DMS53 treated with DMSO at 0.1 percent for 48 hours (cell line): Measurements from ENCODE around the gene CHST3.
"Not testable (repeated sequence)": the region's sequence is repeated elsewhere in the genome, so short reads cannot be mapped to it uniquely, and the experiment has no call there.

Experiments used
- DNase-seq: peaks from one replicate; lab custom pipeline; 2025; ENCODE audit not compliant: unreplicated experiment; lab: John Stamatoyannopoulos, UW

The CHST3 gene

DNA sequence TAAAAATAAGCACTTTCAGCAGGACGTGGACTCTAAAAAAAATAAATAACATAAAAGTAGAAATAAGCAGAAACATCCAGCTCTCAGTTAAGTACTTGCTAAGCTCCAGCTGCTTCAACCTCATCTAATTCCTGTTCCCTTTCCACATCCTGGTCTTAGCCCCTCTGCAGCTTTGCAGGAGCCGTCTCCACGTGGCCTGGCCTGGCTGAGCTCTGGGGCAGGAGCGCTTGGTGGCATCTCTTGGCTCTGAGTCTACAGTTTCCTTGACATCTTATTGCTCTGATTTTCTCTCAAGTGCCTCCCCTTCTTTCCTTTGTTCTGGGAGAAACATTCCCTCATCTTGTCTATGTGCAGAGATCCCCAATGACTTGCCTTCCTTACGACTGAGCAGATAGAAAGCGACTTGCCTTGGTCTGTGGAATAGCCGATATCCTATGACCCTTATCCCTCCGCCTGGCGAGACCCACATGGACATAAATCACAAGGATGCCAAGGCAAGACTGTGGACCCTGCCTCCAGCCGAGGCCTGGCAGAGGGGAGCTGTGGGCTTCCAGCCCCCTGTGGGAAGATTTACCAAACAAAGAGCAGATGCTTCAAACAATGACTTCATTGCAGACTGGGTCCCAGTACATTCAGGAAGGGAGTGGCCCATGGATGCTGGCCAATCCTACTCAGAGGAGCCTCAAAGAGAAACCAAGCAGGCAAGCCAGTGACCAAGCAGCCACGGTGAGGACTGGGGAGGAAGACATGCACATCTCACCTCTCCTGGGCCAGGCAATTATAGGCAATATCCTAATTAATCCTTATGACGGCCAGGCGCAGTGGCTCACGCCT lies 62.3 kb downstream of the CHST3 start:
- DNase-seq, result no peak

DNA sequence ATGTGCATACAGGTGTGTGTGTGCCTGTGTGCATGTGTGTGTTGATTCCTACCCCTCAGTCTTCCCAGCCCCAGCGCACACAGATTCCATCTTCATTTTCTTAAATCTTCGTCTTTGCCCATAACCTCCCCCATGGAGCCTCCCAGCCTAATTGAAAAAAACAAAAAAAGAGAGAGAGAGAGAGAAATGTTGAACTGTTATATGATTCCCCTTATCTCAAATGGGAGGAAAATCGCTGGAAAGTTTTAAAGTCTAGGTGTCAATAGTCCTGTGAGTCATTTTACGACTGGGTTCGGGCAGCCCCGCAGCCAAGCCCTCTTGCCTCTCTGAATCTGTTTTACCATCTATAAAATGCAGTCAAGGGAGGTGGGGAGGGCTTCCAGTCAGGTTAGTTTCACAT lies 63.3 kb downstream of the CHST3 start:
- DNase-seq, result no peak

GRCh38 chr10:72029414-72029813 lies 65.2 kb downstream of the CHST3 start:
- no peak for DNase-seq

GRCh38 chr10:72030762-72031543 lies 66.8 kb downstream of the CHST3 start:
- DNase-seq, result no peak

- no peak for DNase-seq
Observed at GRCh38 chr10:72031706-72032105, 67.5 kb downstream of the CHST3 start.

- not testable (repeated sequence) for DNase-seq
Observed at GRCh38 chr10:72032409-72033162, 68.4 kb downstream of the CHST3 start.

DNA sequence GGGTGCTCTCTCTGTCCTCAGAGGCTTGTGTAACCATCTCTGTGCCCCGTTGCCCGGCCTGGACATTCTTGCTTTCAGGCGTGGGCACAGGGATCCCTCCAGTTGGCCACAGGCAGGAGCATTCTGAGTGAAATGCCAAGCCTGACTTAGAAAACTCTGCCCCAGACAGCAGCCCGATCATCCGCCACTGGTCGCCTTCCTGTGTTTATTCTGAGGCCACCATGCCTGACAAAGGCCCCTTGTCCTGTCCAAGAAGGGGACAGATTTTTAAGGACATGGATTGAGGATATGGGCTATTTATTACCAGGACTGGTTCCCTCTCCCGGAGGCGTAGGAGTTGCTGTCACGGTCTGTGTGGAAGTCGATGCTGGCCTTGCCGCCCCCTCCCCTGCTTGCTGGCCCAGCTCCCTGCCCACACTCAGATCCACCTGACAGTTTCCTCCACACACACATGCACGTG lies 69.9 kb downstream of the CHST3 start:
- no peak for DNase-seq

DNA sequence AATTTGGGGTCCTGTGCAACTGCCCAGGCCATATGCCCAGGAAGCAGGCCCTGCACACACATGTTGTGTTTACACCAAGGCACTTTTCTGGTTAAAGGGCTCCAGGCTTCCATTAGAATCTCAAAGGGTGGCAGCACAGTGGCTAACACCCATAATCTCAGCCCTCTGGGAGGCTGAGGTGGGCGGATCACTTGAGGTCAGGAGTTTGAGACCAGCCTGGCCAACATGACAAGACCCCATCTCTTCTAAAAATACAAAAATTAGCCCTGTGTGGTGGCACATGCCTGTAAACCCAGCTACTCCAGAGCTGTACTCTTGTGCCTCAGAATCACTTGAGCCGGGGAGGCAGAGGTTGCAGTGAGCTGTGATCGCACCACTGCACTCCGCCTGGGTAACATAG lies 70.6 kb downstream of the CHST3 start:
- no peak for DNase-seq

GRCh38 chr10:72035252-72035887 lies 71.2 kb downstream of the CHST3 start:
- no peak for DNase-seq

- no peak for DNase-seq
Observed at GRCh38 chr10:72037266-72037665, 73.1 kb downstream of the CHST3 start.

GRCh38 chr10:72037811-72038210 lies 73.6 kb downstream of the CHST3 start:
- DNase-seq, result no peak

DNA sequence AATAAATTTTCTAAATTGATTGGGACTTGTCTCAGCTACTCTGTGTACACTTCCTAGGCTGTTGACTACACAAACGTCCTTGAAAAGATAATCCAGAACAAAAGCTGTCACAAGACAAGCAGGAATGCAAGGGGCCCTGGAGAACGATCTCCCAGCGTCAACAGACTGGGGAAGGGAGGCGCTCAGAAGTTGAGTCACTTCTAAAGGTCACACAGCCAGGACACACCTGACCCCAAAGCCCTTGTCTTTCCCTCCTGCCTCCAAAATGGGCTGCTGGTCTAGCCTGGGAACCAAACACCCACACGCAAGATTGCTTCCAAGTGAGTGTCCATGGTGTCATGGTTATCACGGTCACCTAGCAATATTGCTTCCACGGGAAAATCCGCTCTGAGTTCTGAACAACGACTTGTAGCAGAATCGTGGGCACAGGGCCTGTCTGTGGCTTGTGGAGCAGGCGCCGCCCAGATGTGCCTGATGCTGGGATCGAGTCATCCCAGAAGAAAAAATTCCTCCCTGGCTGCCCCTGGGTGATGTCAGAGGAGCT lies 74.3 kb downstream of the CHST3 start:
- no peak for DNase-seq

DNA sequence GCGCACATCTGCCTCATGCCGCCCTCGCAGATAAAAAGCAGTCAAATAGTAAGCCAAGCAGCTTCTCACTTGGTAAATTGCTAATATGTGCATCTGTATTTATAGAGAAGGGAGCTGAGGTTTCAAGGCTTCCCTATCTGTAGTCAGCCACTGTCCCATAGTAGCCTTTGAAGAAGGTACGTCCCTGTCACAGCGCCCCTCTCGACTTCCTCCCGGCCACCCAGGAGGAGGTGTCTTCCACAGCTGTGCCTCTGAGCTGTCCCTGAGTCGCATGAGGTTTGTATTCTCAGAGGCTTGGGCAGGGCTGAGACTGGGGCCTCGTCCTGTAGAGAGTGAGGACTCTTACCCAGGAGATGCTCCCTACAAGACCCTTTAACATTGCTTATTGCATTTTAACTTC lies 75.2 kb downstream of the CHST3 start:
- no peak for DNase-seq

GRCh38 chr10:72041491-72041890 lies 77.3 kb downstream of the CHST3 start:
- no peak for DNase-seq

DNA sequence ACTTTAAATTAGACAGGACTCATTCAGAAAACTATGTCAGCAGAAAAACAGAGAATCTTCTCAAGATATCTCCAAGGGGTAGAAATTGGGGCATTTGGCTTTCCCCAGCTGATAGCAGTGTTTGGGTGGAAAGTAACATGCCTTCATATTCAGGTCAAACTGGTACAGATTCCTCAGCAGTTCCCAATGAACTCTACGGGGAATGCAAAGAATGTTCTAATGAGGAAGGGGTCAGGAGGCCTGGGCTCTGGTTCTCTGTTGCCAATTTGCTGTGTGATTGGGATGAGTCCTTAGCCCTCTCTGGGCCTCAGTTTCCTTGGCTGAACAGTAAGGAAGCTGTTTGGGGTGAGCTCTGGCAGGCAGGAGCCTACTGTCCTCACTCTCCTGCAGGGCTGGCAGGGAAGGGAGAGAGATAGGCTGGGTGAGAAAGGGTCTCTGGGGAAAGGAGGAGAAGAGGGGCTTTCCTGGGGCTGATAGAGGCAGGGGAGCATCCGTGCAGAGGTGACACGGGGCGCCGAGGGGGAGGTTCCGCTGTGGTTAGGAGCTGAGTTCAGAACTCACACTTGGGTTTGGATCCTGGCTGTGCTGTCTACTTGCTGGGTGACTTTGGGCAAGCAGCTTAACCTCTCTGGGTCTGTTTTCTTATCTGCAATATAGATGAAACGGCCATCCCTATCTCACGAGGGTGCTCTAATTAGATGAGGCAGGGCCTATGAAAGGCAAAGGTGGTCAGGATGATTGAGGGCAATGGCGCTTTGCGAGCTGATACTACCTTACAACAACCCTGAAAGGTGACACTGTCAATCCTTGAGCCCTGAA lies 79.0 kb downstream of the CHST3 start:
- no peak for DNase-seq

DNA sequence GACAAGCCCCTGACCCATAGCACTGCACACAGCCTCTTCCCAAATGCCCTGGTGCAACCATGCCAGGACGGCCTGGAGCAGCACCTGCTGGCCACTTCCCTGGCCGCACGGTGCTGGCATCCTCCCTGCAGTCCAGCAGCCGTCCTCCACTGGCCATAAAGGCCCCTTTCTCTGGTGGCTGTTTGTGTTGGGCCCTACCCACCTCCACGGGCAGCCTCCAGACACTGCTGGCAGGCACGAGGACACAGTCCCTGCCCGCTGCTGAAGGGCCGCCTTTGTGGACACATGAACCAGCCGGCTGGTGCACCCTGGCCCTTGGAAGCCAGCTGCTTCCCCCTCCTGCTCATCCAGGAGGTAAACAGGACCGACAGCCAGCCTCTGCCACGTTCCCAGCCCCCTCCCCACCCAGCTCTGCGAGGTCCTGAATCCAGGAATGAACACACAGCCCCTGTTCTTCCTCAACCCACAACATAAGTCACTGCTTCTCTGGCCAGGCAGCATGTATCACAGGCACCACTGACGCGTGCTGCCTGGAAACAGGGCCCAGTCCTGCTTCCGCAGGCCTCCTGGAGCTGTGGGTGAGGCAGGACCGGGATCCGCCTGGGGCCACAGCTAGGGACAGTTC lies 80.3 kb downstream of the CHST3 start:
- no peak for DNase-seq

DNA sequence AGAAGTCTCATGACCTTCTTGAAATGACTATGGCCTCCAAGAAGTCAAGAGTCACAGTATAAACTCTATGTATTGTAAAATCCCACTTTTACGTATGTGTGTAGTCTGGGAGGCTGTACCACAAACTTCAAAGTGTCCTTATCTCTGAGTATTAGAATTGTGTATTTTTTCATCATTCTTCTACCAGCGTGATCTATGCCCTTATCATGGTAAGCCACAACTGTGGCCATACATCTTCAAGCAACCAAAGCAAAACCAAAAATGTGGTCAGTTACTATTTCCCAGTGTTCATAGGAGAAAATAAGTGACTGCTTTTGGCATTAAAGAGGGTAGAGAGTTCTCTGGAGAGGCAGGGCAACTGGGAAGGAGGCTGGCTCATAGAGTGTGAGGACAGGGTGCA lies 81.4 kb downstream of the CHST3 start:
- DNase-seq, result no peak

DNA sequence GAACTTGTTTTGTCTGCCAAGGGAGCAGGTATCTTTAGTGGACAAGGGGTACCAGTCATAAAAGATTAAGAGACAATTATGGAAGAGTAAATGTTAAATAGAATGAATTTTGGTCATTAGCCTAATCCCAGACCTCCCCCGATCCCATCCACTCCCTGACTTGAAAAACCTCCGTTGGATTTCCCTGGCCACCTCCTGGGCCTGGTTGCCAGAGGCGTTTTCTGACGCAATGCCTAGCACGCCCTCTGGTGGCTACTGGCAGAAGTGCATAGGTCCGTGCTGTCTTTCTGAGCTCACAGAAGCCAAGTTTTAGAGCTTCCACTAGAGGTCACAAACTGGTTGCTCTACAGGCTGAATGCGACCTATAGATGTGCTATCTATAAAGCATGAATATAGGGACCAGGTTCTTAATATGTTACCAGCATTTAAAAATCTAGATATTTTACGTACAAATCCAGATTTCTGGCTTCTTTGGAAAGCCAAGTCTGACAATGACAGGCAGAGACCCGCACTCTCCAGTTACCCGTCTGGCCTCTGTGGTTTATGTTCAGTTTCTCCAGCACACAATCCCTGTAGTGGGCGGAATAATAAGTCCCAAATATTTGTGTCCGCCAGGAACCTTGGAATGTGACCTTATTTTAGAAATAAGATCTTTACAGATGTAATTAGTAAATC lies 84.4 kb downstream of the CHST3 start:
- DNase-seq, result peak; percentile 80

- DNase-seq, result no peak
Observed at GRCh38 chr10:72049472-72049871, 85.3 kb downstream of the CHST3 start.
